Measurements from ENCODE around the gene INPP5A. TPM values are rescaled to one million over a fixed set of nuclear protein-coding genes. Genes with fewer than 3 reads are reported as not detected.

Gene INPP5A
- total and polyA plus RNA-seq, 9 of the 15 experiments (the other 6 are each of a cell fraction or from before 2014, with no cell fraction given): 0.66 to 11.6 (median 7.7) TPM

DNA sequence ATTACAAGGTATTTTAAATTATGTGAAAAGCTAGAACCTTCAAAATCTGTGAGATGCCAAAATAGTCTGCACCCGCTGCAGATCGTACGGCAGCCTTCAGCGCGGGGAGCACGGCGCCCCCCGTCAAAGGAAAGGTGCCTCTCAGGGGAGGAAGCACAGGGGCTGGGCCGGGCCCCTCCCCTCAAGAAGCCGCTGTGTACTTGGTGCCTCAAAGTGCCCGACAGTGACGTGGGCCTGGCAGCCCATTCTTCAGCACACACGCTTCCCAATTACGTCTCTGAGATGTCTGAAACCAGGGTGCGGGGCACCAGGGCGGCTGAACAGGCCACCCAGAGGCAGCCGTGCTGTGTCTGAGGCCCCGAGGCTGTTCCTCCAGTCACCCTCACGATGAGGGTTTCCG, 116.1 kb downstream of the INPP5A start (continued):
- TF ChIP-seq DMBX1 (CRISPR knock-in tag; IDR thresholded peaks at IDR 0.05; ENCODE audit: borderline replicate concordance) (no peak), ZNF644 (tag; IDR thresholded peaks at IDR 0.05; ENCODE audit: low read depth) (no peak), CTBP1 (IDR thresholded peaks at IDR 0.05; ENCODE audit: borderline replicate concordance) (no peak)
- TF ChIP-seq, protein P1, sequence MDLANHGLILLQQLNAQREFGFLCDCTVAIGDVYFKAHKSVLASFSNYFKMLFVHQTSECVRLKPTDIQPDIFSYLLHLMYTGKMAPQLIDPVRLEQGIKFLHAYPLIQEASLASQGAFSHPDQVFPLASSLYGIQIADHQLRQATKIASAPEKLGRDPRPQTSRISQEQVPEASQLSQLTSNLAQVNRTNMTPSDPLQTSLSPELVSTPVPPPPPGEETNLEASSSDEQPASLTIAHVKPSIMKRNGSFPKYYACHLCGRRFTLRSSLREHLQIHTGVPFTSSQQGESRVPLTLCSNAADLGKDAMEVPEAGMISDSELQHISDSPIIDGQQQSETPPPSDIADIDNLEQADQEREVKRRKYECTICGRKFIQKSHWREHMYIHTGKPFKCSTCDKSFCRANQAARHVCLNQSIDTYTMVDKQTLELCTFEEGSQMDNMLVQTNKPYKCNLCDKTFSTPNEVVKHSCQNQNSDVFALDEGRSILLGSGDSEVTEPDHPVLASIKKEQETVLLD (IDR thresholded peaks at IDR 0.05): no peak

DNA sequence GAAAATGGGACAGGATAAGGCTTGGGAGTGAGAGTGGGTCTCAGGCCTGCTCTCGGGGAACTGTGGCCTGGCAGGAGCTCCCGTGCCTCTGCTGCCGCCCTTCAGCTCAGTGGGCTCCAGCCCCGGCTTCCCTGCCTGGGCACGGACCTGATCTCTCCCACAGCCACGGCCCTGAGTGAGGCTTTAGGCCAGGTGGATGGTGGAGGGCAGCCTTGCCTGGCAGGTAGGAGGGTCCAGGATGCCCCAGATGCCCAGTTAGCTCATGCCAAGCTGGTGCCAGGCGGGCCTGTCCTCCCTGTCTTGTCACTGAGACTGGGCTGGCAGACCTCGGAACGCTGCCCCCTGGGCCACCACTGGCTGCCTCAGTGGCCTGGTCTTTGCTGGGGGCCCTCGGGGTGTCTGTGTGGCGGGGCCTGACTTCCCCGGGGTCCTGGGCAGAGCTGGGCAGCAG, 116.6 kb downstream of the INPP5A start:
- peaks cover 0 to 19% of the 10 kb centered on the region in 2 experiments; a peak in 2 of 5 replicates for H3K4me1 ChIP-seq (replicated peaks in 1 of 2; ENCODE audit: control insufficient read depth in 2 of 2, insufficient read depth in 2 of 2, low read length in 2 of 2)
- H3K9me1 ChIP-seq (ENCODE audit: control insufficient read depth, insufficient read depth, low read length): no peaks in the 10 kb centered on the region
- no TSS peak for BruUV-seq (replicated peaks)
- H3K36me3 ChIP-seq (ENCODE audit: control insufficient read depth, insufficient read depth, low read length): no peaks in the 10 kb centered on the region
- H3K27me3 ChIP-seq (ENCODE audit: control insufficient read depth in 2 of 2, insufficient read depth in 2 of 2, low read length in 2 of 2): no peaks in the 10 kb centered on the region
- FAIRE-seq (no peak), DNase-seq (ENCODE audit: extremely low read depth in 1 of 4, low spot score in 3 of 4) (no peak), ATAC-seq (no peak)
- 59% methylated on average over 5 of the region's 12 CpGs for WGBS (ENCODE audit: insufficient coverage, low coverage, missing lambda C conversion rate)
- no peak overlapping the region for H3K9ac ChIP-seq (ENCODE audit: insufficient read depth in 1 of 2, low read depth in 2 of 2, low read length in 2 of 2)
- no peaks in the 10 kb centered on the region; the same call in 1 of the 2 replicates for H4K20me1 ChIP-seq (replicated peaks; ENCODE audit: control insufficient read depth, insufficient read depth, low read length)
- no peak overlapping the region for H3K4me2 ChIP-seq (ENCODE audit: insufficient read depth, low read length)
- ChIA-PET CTCF (ENCODE audit: low intra/inter-chr PET ratio) (interaction anchor here (0.6 to 1.6 kb wide), 3 partner anchors 138 to 465 kb away, joined by 3 to 4 read pairs (median 3); no protein-coding TSS in a partner anchor), POLR2A (no interaction called here)
- no peaks in the 10 kb centered on the region for H3K9me3 ChIP-seq (replicated peaks; ENCODE audit: control insufficient read depth, insufficient read depth, low read depth, low read length)
- H2AFZ ChIP-seq (ENCODE audit: low read depth, low read length): no peak overlapping the region
- in situ Hi-C loops (cut with MboI): loop anchor here (25.0 kb wide), 1 partner anchor 458 kb away; no protein-coding TSS in a partner anchor
- no peaks in the 10 kb centered on the region for H3K79me2 ChIP-seq (ENCODE audit: control insufficient read depth, insufficient read depth, low read length)
- no peak overlapping the region for H3K4me3 ChIP-seq
- intact Hi-C loops (cut with micrococcal nuclease): loop anchor here (10.0 kb wide), 1 partner anchor 141 kb away; no protein-coding TSS in a partner anchor
- H3K27ac ChIP-seq (ENCODE audit: extremely low read depth, low read depth, low read length): no peak overlapping the region
- no peak for TF ChIP-seq HBP1 (CRISPR knock-in tag; IDR thresholded peaks at IDR 0.05)
- TF ChIP-seq, protein P2, sequence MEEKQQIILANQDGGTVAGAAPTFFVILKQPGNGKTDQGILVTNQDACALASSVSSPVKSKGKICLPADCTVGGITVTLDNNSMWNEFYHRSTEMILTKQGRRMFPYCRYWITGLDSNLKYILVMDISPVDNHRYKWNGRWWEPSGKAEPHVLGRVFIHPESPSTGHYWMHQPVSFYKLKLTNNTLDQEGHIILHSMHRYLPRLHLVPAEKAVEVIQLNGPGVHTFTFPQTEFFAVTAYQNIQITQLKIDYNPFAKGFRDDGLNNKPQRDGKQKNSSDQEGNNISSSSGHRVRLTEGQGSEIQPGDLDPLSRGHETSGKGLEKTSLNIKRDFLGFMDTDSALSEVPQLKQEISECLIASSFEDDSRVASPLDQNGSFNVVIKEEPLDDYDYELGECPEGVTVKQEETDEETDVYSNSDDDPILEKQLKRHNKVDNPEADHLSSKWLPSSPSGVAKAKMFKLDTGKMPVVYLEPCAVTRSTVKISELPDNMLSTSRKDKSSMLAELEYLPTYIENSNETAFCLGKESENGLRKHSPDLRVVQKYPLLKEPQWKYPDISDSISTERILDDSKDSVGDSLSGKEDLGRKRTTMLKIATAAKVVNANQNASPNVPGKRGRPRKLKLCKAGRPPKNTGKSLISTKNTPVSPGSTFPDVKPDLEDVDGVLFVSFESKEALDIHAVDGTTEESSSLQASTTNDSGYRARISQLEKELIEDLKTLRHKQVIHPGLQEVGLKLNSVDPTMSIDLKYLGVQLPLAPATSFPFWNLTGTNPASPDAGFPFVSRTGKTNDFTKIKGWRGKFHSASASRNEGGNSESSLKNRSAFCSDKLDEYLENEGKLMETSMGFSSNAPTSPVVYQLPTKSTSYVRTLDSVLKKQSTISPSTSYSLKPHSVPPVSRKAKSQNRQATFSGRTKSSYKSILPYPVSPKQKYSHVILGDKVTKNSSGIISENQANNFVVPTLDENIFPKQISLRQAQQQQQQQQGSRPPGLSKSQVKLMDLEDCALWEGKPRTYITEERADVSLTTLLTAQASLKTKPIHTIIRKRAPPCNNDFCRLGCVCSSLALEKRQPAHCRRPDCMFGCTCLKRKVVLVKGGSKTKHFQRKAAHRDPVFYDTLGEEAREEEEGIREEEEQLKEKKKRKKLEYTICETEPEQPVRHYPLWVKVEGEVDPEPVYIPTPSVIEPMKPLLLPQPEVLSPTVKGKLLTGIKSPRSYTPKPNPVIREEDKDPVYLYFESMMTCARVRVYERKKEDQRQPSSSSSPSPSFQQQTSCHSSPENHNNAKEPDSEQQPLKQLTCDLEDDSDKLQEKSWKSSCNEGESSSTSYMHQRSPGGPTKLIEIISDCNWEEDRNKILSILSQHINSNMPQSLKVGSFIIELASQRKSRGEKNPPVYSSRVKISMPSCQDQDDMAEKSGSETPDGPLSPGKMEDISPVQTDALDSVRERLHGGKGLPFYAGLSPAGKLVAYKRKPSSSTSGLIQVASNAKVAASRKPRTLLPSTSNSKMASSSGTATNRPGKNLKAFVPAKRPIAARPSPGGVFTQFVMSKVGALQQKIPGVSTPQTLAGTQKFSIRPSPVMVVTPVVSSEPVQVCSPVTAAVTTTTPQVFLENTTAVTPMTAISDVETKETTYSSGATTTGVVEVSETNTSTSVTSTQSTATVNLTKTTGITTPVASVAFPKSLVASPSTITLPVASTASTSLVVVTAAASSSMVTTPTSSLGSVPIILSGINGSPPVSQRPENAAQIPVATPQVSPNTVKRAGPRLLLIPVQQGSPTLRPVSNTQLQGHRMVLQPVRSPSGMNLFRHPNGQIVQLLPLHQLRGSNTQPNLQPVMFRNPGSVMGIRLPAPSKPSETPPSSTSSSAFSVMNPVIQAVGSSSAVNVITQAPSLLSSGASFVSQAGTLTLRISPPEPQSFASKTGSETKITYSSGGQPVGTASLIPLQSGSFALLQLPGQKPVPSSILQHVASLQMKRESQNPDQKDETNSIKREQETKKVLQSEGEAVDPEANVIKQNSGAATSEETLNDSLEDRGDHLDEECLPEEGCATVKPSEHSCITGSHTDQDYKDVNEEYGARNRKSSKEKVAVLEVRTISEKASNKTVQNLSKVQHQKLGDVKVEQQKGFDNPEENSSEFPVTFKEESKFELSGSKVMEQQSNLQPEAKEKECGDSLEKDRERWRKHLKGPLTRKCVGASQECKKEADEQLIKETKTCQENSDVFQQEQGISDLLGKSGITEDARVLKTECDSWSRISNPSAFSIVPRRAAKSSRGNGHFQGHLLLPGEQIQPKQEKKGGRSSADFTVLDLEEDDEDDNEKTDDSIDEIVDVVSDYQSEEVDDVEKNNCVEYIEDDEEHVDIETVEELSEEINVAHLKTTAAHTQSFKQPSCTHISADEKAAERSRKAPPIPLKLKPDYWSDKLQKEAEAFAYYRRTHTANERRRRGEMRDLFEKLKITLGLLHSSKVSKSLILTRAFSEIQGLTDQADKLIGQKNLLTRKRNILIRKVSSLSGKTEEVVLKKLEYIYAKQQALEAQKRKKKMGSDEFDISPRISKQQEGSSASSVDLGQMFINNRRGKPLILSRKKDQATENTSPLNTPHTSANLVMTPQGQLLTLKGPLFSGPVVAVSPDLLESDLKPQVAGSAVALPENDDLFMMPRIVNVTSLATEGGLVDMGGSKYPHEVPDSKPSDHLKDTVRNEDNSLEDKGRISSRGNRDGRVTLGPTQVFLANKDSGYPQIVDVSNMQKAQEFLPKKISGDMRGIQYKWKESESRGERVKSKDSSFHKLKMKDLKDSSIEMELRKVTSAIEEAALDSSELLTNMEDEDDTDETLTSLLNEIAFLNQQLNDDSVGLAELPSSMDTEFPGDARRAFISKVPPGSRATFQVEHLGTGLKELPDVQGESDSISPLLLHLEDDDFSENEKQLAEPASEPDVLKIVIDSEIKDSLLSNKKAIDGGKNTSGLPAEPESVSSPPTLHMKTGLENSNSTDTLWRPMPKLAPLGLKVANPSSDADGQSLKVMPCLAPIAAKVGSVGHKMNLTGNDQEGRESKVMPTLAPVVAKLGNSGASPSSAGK (IDR thresholded peaks at IDR 0.05): no peak

Data from K562 (cell line).